HEK293T (cell line): Measurements from ENCODE around the gene PKNOX2.

ENCODE experiments used
- ELF4 ChIP-seq: fragments of 450-650 bp; IDR thresholded peaks from 2 replicates; pipeline ENCODE4 v1.6.1; 2017; ENCODE audit warnings: antibody characterized with exemption
- SP1 ChIP-seq: fragments of 450-650 bp; IDR thresholded peaks from 2 replicates; pipeline ENCODE4 v1.6.1; 2017
- TF ChIP-seq, protein P1 (sequence below): fragments of 450-650 bp; IDR thresholded peaks from 2 replicates; pipeline ENCODE4 v1.6.1; 2016

DNA sequence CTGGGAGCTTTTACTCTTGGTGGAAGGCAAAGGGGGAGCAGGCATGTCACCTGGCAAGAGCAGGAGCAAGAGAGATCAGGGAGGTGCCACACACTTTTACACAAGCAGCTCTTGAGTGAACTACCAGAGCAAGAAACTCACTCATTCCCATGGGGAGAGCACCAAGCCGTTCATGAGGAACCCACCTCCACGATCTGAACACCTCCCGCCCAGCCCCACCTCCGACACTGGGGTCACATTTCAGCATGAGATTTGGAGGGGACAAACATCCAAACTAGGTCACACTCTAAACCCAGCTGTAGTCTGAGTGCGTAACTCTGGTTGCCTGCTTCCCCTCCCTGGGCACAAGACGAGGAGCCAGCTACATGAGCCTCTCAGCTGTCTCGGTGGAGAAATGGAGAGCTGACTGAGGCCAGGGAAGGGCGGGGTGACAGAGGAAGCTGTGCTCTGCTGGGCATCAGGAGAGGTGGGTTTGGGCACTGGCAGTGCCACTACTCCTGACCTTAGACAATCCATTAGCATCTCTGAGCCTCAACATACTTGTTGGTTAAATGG, 134.6 kb downstream of the PKNOX2 start:
- TF ChIP-seq ELF4 (no peak), SP1 (no peak)
- TF ChIP-seq, protein P1, sequence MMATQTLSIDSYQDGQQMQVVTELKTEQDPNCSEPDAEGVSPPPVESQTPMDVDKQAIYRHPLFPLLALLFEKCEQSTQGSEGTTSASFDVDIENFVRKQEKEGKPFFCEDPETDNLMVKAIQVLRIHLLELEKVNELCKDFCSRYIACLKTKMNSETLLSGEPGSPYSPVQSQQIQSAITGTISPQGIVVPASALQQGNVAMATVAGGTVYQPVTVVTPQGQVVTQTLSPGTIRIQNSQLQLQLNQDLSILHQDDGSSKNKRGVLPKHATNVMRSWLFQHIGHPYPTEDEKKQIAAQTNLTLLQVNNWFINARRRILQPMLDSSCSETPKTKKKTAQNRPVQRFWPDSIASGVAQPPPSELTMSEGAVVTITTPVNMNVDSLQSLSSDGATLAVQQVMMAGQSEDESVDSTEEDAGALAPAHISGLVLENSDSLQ: no peak
